Subcutaneous adipose tissue (tissue), 4 donors: ENCODE data around the gene IFITM10. TPM values are rescaled to one million over a fixed set of nuclear protein-coding genes. Genes with fewer than 3 reads are reported as not detected.

Source experiments
- total RNA-seq, 4 donors: library from RNA; depleted of rRNA; stranded (reverse); fragments of >200 nt; gene quantifications; one replicate each; pipeline ENCODE4 v1.1.0, GENCODE V29; 2016
- TF ChIP-seq, protein P1 (sequence below): fragments of 450-650 bp; IDR thresholded peaks from one replicate; pipeline ENCODE4 v1.5.1; 2016; ENCODE audit warnings: low read depth, mild to moderate bottlenecking, control low read depth, antibody characterized with exemption, moderate library complexity

IFITM10 gene
- total RNA-seq, 4 donors from 2014 or later = 1.1 to 2.4 (median 1.3) TPM; not detected in 1

DNA sequence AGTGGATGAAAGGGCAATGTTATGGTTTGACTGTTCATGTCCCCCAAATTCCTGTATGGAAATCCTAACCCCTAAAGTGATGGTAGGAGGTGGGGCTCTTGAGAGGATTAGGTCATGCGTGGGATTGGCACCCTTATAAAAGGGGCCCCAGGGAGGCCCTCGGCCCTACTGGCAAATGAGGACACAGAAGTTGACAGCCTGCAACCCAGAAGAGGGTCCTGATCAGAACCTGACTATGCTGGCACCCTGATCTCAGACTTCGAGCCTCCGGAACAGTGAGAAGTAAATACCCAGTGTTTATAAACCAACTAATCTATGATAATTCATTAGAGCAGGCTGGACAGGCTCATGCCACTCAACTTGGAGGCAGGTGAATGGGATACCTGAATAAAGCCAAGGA lies 8.7 kb downstream of the IFITM10 start:
- TF ChIP-seq, protein P1, sequence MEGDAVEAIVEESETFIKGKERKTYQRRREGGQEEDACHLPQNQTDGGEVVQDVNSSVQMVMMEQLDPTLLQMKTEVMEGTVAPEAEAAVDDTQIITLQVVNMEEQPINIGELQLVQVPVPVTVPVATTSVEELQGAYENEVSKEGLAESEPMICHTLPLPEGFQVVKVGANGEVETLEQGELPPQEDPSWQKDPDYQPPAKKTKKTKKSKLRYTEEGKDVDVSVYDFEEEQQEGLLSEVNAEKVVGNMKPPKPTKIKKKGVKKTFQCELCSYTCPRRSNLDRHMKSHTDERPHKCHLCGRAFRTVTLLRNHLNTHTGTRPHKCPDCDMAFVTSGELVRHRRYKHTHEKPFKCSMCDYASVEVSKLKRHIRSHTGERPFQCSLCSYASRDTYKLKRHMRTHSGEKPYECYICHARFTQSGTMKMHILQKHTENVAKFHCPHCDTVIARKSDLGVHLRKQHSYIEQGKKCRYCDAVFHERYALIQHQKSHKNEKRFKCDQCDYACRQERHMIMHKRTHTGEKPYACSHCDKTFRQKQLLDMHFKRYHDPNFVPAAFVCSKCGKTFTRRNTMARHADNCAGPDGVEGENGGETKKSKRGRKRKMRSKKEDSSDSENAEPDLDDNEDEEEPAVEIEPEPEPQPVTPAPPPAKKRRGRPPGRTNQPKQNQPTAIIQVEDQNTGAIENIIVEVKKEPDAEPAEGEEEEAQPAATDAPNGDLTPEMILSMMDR = no peak

DNA sequence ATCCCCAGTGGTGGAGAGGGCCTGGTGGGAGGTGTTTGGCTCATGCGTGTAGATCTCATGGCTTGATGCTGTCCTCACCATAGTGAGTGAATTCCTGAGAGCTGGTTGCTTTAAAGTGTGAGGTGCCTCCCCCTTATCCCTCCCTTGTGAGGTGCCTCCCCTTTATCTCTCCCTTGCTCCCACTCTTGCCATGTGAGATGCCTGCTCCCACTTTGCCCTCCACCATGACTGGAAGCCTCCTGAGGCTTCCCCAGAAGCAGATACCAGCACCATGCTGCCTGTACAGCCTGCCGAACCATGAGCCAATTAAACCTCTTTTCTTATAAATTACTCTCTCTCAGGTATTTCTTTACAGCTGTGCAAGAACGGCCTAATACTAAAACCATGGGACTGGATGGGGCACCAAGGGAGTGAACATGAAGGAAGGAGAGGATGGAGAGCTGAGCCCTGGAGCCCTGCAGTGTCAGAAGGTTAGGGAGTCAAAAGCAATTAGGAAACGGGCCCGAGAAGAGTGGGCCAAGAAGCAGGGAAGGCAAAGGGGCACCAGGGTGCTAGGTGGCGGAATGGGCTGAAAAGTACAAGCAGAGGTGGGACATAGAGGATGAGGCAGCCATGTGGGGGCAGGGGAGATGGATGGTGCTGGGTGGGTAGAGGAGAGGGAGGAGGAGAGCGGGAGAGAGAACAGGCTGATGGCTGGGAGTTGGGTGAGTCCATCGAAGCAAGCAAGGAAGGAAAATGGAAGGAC lies 9.4 kb downstream of the IFITM10 start:
- TF ChIP-seq, protein P1 = no peak

DNA sequence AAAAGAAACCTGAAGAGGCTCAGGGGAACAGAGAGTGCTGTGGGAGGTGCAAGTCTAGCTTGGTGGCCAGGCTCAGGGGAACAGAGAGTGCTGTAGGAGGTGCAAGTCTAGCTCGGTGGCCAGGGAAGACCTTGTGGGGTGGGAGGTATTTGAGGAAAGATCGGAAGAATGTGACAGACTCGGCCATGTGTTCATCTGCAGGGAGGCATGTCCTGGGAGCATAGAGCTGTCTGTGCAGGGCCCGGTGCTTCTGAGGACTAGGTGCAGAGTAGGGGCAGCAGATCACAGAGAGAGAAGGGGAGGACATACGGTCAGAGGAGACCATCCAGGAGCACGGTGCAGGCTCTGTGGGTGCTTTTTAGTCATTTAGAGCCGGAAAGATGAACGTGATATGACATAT lies 10.8 kb downstream of the IFITM10 start:
- TF ChIP-seq, protein P1 = no peak

DNA sequence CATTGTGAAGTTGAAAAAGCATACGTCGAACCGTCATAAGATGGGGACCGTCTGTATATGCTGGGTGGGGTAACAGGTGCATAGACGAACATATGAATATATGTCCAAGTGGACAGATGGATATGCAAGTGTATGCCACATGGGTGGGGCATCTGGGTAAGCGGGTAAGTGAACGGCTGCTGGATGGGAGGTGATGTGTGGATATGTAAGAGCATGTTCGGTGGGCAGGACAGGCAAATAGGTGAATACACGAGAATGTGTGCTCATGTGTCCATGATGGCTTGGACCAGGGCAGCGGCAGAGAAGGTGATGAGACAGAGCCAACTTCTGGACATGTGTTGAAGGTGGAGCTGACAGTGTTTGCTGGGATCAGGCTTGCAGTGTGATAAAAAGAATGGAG lies 12.0 kb downstream of the IFITM10 start:
- TF ChIP-seq, protein P1 = no peak

DNA sequence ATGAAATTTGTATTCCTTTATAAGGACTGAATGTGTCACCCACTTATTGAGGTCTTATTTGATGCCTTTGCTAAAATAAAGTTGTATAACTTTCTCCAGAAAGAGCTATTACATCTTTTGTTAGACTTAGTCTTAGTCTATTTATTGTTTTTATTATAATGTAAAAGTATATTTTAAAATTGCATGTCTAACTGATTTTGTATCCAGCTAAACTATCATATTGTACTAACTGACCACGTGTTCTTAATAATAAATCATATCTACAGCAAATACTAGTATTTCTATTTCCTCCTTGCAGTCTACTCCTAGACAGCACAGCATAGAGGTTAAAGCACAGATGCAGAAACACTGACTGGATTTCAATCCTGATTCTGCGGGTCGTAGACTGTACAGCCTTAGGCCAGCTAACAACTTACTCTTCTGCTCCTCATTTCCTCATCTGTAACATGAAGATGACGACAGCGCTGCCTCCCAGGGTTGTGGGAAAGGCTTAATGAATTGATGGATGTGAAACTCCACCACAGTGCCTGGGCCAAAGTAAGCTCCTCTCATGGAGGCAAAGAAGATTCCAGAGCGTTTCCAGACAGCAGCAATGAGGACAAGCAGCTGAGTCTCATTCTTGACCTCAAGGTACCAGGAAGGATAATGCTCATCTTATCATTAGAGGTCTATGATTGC lies 13.2 kb downstream of the IFITM10 start:
- TF ChIP-seq, protein P1 = no peak

DNA sequence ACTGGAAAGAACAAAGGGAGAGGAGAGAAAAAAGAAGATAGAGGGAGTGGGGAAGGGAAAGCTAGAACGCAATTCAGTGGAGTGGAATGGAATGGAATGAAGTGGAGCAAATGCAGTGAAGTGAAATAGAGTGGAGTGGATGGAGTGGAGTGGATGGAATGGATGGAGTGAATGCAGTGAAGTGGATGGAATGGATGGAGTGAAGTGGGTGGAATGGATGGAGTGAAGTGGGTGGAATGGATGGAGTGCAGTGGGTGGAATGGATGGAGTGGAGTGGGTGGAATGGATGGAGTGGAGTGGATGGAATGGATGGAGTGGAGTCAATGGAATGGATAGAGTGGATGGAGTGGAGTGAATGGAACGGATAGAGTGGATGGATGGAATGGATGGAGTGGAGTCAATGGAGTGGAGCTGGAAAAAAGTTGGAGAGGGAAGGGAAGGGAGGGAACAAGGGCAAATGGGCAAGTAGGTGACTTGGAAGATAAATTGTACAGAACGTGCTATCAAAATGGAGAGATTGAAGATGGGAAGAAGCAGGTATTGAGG lies 13.9 kb downstream of the IFITM10 start:
- TF ChIP-seq, protein P1 = no peak

DNA sequence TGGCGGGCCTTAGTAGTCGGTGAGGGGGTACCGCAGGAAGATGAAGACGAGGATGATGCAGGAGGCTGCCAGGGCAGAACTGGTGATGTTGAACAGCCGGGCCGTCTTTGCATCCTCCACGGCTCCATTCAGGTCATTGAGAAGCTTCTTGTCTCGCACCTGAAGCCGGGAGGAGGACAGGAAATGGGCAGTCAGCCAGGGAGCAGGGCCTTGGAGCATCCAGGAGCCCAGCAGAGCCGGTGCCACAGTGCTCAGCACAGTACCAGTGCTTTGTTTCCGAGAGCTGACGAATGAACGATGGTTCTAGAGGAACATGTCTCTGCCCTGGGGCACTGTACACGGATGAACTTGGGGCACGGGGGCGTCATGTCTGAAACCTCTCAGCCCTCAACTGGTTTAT lies 15.1 kb downstream of the IFITM10 start:
- TF ChIP-seq, protein P1 = no peak
